ENCODE measurements around the gene COL4A2.

Gene COL4A2

DNA sequence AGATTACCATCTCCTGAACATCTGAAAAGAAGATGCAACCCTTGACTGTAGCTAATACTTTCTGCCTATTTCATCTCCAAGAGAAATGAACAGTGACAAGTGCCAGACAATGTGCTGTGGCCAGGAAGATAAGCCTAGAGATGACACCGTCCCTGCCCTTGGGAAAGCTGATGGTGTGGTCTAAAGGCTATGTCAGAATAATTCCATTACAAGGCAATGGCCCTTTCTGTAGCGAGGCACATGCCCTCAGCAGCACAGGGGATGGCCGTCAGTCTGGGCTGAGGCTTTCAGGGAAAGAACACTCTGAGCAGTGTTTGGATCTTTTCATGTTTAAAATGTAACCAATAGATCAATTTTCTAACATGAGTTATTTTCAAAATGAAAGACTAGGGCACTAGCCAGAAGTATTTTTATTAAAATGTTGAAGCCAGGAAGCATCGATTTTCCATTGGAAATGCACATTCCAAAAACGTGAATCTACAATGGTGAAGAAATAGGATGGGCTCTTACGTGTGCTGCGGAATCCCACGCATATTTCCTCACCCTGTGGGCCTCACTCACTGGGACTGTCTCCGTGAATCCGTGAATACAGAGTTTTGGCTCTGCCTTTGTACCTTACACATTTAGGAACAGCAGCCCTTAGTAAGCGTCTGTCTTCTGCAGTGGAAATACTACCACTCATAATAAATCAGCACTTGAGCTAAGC lies 22.2 kb upstream of the COL4A2 start:
- Histone ChIP-seq H3K27me3 (ENCODE audit: insufficient read depth, low read length, poor library complexity, severe bottlenecking) (no peaks in the 10 kb centered on the region), H3K9me3 (ENCODE audit: insufficient read depth, low read depth, low read length) (no peaks in the 10 kb centered on the region; the same call in 1 of the 2 replicates), H3K4me2 (ENCODE audit: low read depth, low read length, poor library complexity, severe bottlenecking) (no peak overlapping the region), H3K4me1 (ENCODE audit: insufficient read depth, low read length, poor library complexity, severe bottlenecking) (no peaks in the 10 kb centered on the region), H3K36me3 (ENCODE audit: insufficient read depth, low read length) (no peaks in the 10 kb centered on the region), H3K9me2 (replicated peaks; ENCODE audit: low read depth, low read length) (no peaks in the 10 kb centered on the region), H3F3A (ENCODE audit: low read depth) (no peaks in the 10 kb centered on the region), H3K79me2 (ENCODE audit: insufficient read depth, low read length) (no peaks in the 10 kb centered on the region), H3K4me3 (ENCODE audit: low read length, poor library complexity, severe bottlenecking) (no peak overlapping the region), H3K9ac (ENCODE audit: low read depth, low read length, poor library complexity, severe bottlenecking) (no peak overlapping the region), H4K20me1 (ENCODE audit: insufficient read depth, low read length, poor library complexity, severe bottlenecking) (no peaks in the 10 kb centered on the region), H2AFZ (ENCODE audit: low read length) (no peak overlapping the region)
- no peak for TF ChIP-seq EZH2phosphoT487 (IDR thresholded peaks at IDR 0.05; ENCODE audit: borderline replicate concordance)
- TF ChIP-seq CTCF (conservative IDR thresholded peaks at IDR 0.05; ENCODE audit: low read length) = no peak

DNA sequence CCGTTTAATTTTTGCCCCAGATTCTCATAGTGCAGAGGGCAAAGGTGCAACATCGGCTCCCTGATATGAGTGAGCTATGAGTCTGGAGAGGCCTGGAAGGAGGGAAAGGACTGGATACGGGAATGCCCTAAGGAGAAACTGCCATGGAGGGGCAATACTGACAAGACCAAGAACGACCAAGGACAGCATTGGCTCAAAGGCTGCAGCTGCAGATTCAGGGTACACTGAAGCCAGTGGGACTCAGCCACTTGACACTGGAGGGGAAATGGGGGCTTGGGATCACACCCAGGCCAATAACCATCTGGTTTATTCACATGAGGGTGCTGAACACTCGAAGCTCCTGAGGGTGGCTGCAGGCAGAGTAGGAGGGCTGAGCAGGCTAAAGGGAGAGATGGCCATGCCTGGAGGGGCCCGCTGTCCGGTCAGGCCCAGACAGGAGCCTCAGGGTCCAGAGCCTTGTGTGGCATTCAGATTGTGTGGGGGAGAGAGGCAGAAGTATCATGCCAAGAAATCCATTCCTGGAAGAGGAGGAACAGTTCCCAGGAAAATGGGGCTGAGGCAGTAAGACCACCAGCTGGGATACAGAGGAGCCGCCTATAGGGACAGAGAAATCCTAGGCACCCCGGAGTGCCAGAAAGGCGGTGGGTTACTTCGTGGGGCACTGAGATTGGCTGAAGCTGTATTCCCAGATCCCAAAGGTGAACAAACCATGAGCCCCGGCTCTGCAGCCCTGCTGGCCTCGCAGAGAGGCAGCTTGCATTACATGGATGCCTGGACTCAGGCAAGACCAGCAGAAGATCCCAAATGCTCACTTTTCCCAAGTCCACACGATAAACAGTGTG lies 20.9 kb upstream of the COL4A2 start:
- no peaks in the 10 kb centered on the region for H3K4me1 ChIP-seq (ENCODE audit: insufficient read depth, low read length, poor library complexity, severe bottlenecking)
- no peaks in the 10 kb centered on the region for H3K9me2 ChIP-seq (replicated peaks; ENCODE audit: low read depth, low read length)
- no peaks in the 10 kb centered on the region for H3F3A ChIP-seq (ENCODE audit: low read depth)
- TF ChIP-seq EZH2phosphoT487 (IDR thresholded peaks at IDR 0.05; ENCODE audit: borderline replicate concordance) = no peak
- TF ChIP-seq CTCF (conservative IDR thresholded peaks at IDR 0.05; ENCODE audit: low read length) = no peak
- no peaks in the 10 kb centered on the region for H3K36me3 ChIP-seq (ENCODE audit: insufficient read depth, low read length)
- no peaks in the 10 kb centered on the region; the same call in 1 of the 2 replicates for H3K9me3 ChIP-seq (ENCODE audit: insufficient read depth, low read depth, low read length)
- H3K9ac ChIP-seq (ENCODE audit: low read depth, low read length, poor library complexity, severe bottlenecking) = no peak overlapping the region
- no peak overlapping the region for H2AFZ ChIP-seq (ENCODE audit: low read length)
- no peak overlapping the region for H3K4me2 ChIP-seq (ENCODE audit: low read depth, low read length, poor library complexity, severe bottlenecking)
- H3K27me3 ChIP-seq (ENCODE audit: insufficient read depth, low read length, poor library complexity, severe bottlenecking) = no peaks in the 10 kb centered on the region
- no peaks in the 10 kb centered on the region for H3K79me2 ChIP-seq (ENCODE audit: insufficient read depth, low read length)
- H3K4me3 ChIP-seq (ENCODE audit: low read length, poor library complexity, severe bottlenecking) = no peak overlapping the region
- no peaks in the 10 kb centered on the region for H4K20me1 ChIP-seq (ENCODE audit: insufficient read depth, low read length, poor library complexity, severe bottlenecking)

- Histone ChIP-seq H3K4me2 (ENCODE audit: low read depth, low read length, poor library complexity, severe bottlenecking) (no peak overlapping the region), H3K27me3 (ENCODE audit: insufficient read depth, low read length, poor library complexity, severe bottlenecking) (no peaks in the 10 kb centered on the region), H3K9me2 (replicated peaks; ENCODE audit: low read depth, low read length) (no peaks in the 10 kb centered on the region), H3K4me1 (ENCODE audit: insufficient read depth, low read length, poor library complexity, severe bottlenecking) (no peaks in the 10 kb centered on the region), H2AFZ (ENCODE audit: low read length) (no peak overlapping the region), H3F3A (ENCODE audit: low read depth) (no peaks in the 10 kb centered on the region), H3K9me3 (ENCODE audit: insufficient read depth, low read depth, low read length) (no peaks in the 10 kb centered on the region; the same call in 1 of the 2 replicates), H3K36me3 (ENCODE audit: insufficient read depth, low read length) (no peaks in the 10 kb centered on the region), H3K9ac (ENCODE audit: low read depth, low read length, poor library complexity, severe bottlenecking) (no peak overlapping the region), H3K4me3 (ENCODE audit: low read length, poor library complexity, severe bottlenecking) (no peak overlapping the region), H3K79me2 (ENCODE audit: insufficient read depth, low read length) (no peaks in the 10 kb centered on the region), H4K20me1 (ENCODE audit: insufficient read depth, low read length, poor library complexity, severe bottlenecking) (no peaks in the 10 kb centered on the region)
- no peak for TF ChIP-seq EZH2phosphoT487 (IDR thresholded peaks at IDR 0.05; ENCODE audit: borderline replicate concordance)
- no peak for TF ChIP-seq CTCF (conservative IDR thresholded peaks at IDR 0.05; ENCODE audit: low read length)
Measured at GRCh38 chr13:110286833-110287819, 20.0 kb upstream of the COL4A2 start.
